ENCODE data around the gene GPX4.

GRCh38 chr19:1112268-1113029, 8.7 kb downstream of the GPX4 start:
- TF ChIP-seq CTCF (IDR thresholded peaks at IDR 0.05) (no peak), POLR2AphosphoS5 (IDR thresholded peaks at IDR 0.05) (no peak), POLR2A (IDR thresholded peaks at IDR 0.05) (no peak)

Measured in suprapubic skin (tissue), 4 donors.